Measurements from ENCODE around the gene TCEAL7. TPM values are rescaled to one million over a fixed set of nuclear protein-coding genes. Genes with fewer than 3 reads are reported as not detected.
"Not testable (repeated sequence)": the region's sequence is repeated elsewhere in the genome, so short reads cannot be mapped to it uniquely, and the experiment has no call there.

Gene TCEAL7
- total and polyA plus RNA-seq, 8 donors = 2.6 to 51.3 (median 11.0) TPM

DNA sequence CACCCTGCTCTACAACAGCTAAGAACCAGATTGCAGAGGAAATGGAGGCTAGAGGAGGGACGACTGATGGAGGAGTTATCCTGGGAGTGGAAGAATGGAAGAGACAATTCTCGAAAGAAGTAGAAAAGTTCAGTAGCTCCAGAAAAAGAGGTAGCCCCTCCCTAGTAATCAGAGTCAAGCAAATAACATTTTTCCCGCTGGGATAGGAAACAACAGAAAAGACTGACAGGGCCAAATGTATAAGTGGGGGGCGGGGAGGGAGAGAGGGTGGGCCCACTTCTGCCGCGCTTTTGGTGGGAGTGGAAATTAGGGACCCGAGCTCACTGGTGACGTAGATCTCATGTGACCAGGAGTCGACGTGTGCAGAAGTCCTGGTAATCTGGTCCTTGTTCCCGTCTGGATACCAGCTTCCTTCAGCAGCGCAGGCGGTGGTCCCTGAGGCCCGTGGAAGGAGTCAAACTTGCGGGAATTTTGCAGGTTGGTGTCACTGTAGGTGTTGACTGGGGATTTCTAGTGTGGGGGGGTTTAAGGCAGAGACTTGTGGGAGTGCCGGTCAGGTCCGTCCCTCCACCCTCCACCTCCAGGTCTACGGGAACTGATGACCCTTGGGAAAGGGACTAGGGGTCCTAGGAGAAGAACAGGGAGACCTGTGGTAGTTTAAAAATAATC, 26.2 kb downstream of the TCEAL7 start, which contains the start of gene TCEAL9:
Gene TCEAL9, plus strand, starts transcription at position 377 of the 669 bp plus-strand sequence. CDS start 1,179 bp downstream, outside the sequence.
- H3K27me3 ChIP-seq = peaks cover 0 to 13% (median 0%) of the 10 kb centered on the region in 3 donors
- H3K9me3 ChIP-seq = no peaks in the 10 kb centered on the region
- intact Hi-C loops (cut with DNase I; ENCODE audit: low total_unique reads) = no loop called here
- peak within 1 kb of the TSS; percentile 84 to 90 (median 89) for H3K27ac ChIP-seq
- H3K4me3 ChIP-seq = peak within 1 kb of the TSS; percentile 50 to 64 (median 56)
- peak; percentile 50 to 94 for DNase-seq
- TF ChIP-seq POLR2AphosphoS5 (IDR thresholded peaks at IDR 0.05) (peak; percentile 79 to 93 (median 88)), POLR2A (IDR thresholded peaks at IDR 0.05) (peak in 2 of 4 donors; percentile 28 to 49), EP300 (IDR thresholded peaks at IDR 0.05) (no peak)
- H3K4me1 ChIP-seq = peaks cover 0 to 5% (median 0%) of the 10 kb centered on the region in 4 donors
- 0 to 36% (median 2%) methylated on average over 17 to 18 of the region's 18 CpGs for WGBS, 5 donors
- no peaks in the 10 kb centered on the region for H3K36me3 ChIP-seq

DNA sequence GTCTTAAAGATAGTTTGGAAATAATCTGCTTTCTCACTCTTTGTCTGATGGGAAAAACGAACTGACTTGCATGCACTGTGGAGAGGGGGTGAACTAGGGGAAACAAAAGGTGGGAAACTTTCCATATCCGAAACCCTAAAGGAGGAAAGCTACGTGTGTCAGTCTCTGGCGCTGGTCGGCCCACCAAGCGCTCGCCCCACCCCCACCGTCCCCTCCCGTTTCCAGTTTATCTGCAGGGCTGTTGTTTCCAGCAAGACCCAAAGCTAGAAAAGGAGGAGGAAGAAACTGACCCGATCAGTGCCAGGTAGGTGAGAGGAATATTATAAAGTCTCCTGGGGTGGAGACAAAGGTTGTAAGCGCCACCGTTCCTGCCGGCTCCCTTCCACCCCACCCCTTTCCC, 26.8 kb downstream of the TCEAL7 start:
- H3K4me3 ChIP-seq = peak overlapping the region; percentile 50 to 64 (median 56)
- intact Hi-C loops (cut with DNase I; ENCODE audit: low total_unique reads) = no loop called here
- H3K27me3 ChIP-seq = peaks cover 0 to 13% (median 0%) of the 10 kb centered on the region in 3 donors
- no peak for TF ChIP-seq POLR2AphosphoS5 (IDR thresholded peaks at IDR 0.05)
- TF ChIP-seq POLR2A (IDR thresholded peaks at IDR 0.05) = no peak
- TF ChIP-seq, protein P1, sequence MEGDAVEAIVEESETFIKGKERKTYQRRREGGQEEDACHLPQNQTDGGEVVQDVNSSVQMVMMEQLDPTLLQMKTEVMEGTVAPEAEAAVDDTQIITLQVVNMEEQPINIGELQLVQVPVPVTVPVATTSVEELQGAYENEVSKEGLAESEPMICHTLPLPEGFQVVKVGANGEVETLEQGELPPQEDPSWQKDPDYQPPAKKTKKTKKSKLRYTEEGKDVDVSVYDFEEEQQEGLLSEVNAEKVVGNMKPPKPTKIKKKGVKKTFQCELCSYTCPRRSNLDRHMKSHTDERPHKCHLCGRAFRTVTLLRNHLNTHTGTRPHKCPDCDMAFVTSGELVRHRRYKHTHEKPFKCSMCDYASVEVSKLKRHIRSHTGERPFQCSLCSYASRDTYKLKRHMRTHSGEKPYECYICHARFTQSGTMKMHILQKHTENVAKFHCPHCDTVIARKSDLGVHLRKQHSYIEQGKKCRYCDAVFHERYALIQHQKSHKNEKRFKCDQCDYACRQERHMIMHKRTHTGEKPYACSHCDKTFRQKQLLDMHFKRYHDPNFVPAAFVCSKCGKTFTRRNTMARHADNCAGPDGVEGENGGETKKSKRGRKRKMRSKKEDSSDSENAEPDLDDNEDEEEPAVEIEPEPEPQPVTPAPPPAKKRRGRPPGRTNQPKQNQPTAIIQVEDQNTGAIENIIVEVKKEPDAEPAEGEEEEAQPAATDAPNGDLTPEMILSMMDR (IDR thresholded peaks at IDR 0.05) = no peak
- no peak for TF ChIP-seq EP300 (IDR thresholded peaks at IDR 0.05)
- no peaks in the 10 kb centered on the region for H3K36me3 ChIP-seq
- peak in 1 of 2 donors; percentile 81 for DNase-seq
- 0 to 25% (median 3%) methylated on average over 13 of the region's 13 CpGs for WGBS, 5 donors
- peak overlapping the region; percentile 84 to 90 (median 89) for H3K27ac ChIP-seq
- H3K4me1 ChIP-seq = peaks cover 0 to 6% (median 0%) of the 10 kb centered on the region in 4 donors
- H3K9me3 ChIP-seq = no peaks in the 10 kb centered on the region

DNA sequence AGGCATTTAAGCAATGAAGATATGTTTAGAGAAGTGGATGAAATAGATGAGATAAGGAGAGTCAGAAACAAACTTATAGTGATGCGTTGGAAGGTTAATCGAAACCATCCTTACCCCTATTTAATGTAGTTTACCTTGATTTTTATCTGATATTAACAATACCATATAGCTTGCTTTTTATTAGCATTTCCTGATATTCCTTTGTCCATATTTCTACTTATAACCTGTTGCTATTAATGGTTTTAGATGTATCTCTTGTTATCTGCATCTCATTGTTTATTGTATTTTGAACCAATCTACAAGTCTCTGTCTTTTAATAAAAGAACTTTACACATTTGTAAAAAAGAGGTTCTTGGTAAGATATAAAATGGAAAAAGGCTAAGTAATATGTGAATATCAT, 27.8 kb downstream of the TCEAL7 start:
- Histone ChIP-seq H3K4me3 (peak overlapping the region in 2 of 4 donors; percentile 50 to 55), H3K9me3 (no peaks in the 10 kb centered on the region), H3K27me3 (peaks cover 0 to 13% (median 0%) of the 10 kb centered on the region in 3 donors), H3K36me3 (no peaks in the 10 kb centered on the region), H3K27ac (peak overlapping the region in 2 of 5 donors; percentile 84 to 90), H3K4me1 (peaks cover 0 to 6% (median 0%) of the 10 kb centered on the region in 4 donors)
- no peak for DNase-seq
- TF ChIP-seq, protein P1 (IDR thresholded peaks at IDR 0.05) = no peak
- WGBS, 5 donors = 82 to 85% (median 84%) methylated on average over 2 of the region's 2 CpGs
- intact Hi-C loops (cut with DNase I; ENCODE audit: low total_unique reads) = no loop called here

DNA sequence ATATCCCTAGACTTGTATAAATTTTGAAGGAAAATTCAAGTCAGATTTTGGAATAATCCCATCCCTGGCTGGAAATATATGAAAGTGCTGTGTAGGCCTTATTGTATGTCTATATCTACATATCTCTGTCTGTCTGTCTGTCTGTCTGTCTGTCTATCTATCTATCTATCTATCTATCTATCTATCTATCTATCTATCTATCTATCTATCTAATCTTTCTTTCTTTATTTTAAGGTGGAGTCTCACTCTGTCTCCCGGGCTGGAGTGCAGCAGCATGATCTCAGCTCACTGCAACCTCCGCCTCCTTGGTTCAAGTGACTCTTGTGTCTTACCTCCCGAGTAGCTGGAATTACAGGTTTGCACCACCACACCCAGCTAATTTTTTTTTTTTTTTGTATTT, 29.6 kb downstream of the TCEAL7 start:
- DNase-seq; H3K36me3 ChIP-seq; H3K27ac ChIP-seq; H3K4me3 ChIP-seq; intact Hi-C loops (cut with DNase I; ENCODE audit: low total_unique reads); H3K4me1 ChIP-seq; H3K9me3 ChIP-seq: not testable (repeated sequence)
- 71 to 87% (median 82%) methylated on average over 3 of the region's 3 CpGs for WGBS, 5 donors
- peaks cover 0 to 17% (median 0%) of the 10 kb centered on the region in 3 donors for H3K27me3 ChIP-seq

DNA sequence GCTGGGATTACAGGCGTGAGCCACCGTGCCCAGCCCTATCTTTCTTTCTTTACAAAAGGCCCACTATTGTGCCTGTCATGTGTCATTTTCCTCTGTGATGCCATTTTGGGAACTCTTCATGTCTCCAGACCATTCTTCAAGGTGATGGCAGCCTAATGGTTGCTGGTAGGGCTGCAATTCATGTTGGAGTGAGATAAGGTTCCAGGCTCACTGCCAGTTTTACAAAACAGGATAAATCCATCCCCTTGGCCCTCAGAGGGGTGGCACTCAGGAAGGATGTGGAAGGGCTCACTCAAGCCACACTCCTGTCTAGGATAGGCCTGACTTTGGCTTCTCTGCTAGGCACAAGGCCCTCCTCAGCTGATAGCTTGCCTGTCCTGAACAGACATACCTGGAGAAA, 30.1 kb downstream of the TCEAL7 start:
- Histone ChIP-seq H3K9me3 (no peaks in the 10 kb centered on the region), H3K27ac (no peak overlapping the region), H3K36me3 (no peaks in the 10 kb centered on the region), H3K27me3 (peaks cover 0 to 17% (median 0%) of the 10 kb centered on the region in 3 donors), H3K4me3 (no peak overlapping the region), H3K4me1 (peaks cover 0 to 6% (median 0%) of the 10 kb centered on the region in 4 donors)
- peak in 1 of 2 donors; percentile 35 for DNase-seq
- intact Hi-C loops (cut with DNase I; ENCODE audit: low total_unique reads) = no loop called here
- 72 to 98% (median 90%) methylated on average over 2 of the region's 2 CpGs; no CpG with 5 or more reads in 1 of the 5 donors for WGBS, 5 donors
- no peak for TF ChIP-seq POLR2AphosphoS5 (IDR thresholded peaks at IDR 0.05)
- no peak for TF ChIP-seq POLR2A (IDR thresholded peaks at IDR 0.05)
- TF ChIP-seq, protein P1 (IDR thresholded peaks at IDR 0.05) = no peak
- no peak for TF ChIP-seq EP300 (IDR thresholded peaks at IDR 0.05)

Data from stomach (tissue), 9 donors.